Non-pigmented ciliary epithelial cell (primary cell): Measurements from ENCODE around the gene CYB5RL.
"Not testable (repeated sequence)": the region's sequence is repeated elsewhere in the genome, so short reads cannot be mapped to it uniquely, and the experiment has no call there.

Experiments used
- DNase-seq: peaks from one replicate; pipeline ENCODE4 v3.0.0-alpha.2; 2010; ENCODE audit warnings: low read depth

CYB5RL gene

DNA sequence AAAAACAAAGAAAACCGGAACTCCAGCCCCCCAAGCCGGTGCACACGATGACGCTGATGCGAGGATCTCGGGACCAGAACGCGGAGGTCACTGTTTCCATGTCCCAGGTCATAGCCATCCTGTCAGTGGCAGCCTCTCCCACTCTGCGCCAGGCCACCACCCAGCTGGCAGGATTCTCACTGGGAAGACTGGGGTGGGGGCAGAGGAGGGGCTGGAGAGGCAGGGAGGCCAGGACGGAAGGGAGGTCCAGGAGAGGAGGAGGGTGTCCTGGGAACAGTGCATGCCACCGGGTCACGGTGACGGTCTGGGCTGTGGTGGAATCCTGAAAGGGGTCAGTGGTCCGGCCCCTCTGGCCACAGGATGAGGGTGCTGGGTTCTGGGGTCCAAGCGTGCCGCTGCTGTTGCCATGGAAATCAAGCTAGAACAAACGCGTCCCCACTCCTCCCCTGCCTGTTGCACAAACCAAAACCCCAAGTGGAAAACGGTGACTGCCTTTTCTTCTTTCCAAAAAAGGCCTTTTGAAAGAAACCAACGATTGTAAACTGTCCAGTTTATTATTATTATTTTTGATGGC is 26.2 kb upstream of the CYB5RL start:
- no peak for DNase-seq

GRCh38 chr1:54225378-54225777 is 25.5 kb upstream of the CYB5RL start:
- no peak for DNase-seq

DNA sequence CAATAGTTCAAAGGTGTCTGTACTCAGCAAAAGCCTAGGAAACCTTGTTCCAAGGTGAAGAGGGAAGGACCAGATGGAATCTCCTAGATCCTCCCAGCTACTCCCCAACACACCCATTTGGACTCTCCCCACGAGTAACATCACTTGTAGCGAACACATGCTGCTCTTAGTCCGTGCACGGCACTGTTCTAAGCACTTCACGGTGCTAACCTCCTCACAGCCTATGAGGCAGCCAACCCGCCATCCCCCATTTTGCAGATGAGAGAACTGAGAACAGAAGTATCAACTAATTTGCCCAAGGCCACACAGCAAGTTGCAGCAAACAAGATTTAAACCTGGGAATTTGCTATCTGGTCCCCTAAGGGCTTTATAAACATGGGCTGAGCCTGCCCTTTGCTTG is 24.4 kb upstream of the CYB5RL start:
- no peak for DNase-seq

- no peak for DNase-seq
These were observed 23.8 kb upstream of the CYB5RL start for GRCh38 chr1:54223441-54224202.

- DNase-seq = no peak
These were observed 22.9 kb upstream of the CYB5RL start for GRCh38 chr1:54222711-54223110.

DNA sequence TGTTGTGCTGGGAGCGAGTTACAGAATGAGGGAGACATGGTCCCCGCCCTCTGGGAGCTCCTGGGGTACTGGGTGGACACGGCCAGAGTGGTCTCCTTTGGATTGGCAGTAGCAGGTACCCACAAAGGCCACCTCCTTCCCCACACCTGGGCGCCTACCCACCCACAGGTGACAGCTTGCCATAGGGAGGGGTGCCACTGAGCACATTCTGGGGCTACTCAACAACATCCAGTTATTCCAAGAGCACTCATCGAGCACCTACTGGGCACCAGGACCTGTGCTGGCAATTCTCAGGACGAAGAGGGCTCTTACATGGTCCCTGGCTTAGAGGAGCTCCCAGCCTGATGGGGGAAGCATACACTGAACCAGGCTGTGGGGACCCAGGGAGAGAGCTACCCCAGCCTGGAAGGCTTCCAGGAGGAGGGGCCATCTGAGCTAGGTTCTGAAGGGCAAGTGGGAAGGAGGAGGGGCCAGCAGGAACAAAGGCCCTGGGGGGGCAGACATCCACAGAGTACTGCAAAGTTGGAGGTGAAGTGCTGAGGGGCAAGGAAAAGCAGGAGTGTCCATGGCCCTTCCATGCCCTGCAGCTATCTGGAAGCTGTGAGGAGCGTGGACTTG is 22.1 kb upstream of the CYB5RL start:
- DNase-seq = no peak

GRCh38 chr1:54221113-54221834 is 21.4 kb upstream of the CYB5RL start:
- no peak for DNase-seq

- DNase-seq = no peak
These were observed 20.4 kb upstream of the CYB5RL start for GRCh38 chr1:54220004-54220811.

DNA sequence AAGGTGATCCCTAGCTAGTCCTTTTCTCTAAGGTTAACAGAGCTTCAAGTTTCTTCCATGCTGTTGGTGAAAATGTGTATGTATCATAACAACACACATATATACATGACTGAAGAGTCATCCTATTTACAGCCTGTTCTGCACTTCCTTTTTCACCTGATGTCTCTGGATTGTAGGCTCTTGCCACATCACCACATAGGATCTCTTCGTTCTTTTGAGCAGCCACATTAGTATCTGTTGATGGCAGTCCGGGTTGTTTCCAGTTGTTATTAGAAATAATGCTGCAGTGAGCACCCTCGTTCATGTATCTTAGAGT is 19.8 kb upstream of the CYB5RL start:
- no peak for DNase-seq

DNA sequence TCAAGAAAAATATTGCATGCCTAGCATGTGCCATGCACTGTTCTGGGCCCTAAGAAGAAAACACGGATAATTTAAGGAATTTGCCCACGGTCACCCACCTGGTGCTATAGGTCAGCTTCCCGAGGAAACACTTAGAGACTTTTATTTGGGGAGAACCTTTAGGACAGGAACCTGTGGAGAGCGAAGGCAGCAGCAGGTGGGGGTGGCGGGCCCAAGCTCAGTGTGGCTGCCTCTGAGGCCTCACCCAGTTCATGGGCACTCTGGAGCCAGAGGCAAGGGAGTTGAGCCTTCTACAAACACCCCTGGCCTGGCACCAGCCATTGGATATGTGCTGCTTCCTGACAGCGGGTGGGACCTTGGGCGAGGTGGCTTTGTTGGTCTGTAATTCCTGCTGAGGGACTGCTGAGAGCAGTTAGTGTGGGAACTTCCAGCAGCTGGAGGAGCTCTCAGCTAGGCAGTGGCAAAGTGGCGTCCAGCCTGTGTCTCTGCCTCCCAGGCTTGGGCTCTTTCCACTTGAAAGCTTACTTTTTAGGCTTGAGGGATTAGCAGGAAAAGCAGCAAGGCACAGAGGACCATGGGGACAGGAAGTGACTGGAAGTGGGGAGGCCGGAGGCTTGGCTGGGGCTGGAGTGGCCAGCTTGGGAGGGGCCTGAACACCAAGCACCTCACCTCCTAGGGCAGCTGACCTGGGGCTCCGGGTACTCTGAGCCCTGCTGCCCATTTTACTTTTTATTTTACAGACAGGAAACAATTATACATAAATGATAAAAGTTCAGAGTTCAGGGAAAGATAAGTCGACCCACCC is 19.3 kb upstream of the CYB5RL start:
- no peak for DNase-seq

DNA sequence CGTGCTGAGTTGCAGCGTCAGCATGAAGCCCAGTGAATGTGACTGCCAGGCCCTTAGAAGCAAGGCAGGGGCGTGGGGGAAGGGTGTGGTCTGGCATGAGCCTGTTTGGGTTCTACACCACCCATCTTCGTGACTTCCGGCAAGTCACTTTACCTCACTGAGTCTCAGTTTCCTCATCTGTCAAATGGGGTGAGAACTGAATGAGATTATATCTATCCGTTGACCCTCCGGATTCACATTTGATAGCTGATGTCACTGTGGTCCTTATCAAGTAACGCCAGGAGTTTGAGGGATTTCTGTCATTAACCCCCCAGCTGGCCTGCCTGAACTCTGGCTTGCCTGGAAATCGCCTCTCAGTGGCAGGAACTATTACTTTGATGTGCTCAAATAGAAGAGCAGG is 15.7 kb upstream of the CYB5RL start:
- DNase-seq = no peak

- DNase-seq = no peak
These were observed 13.0 kb upstream of the CYB5RL start for GRCh38 chr1:54212872-54213271.

DNA sequence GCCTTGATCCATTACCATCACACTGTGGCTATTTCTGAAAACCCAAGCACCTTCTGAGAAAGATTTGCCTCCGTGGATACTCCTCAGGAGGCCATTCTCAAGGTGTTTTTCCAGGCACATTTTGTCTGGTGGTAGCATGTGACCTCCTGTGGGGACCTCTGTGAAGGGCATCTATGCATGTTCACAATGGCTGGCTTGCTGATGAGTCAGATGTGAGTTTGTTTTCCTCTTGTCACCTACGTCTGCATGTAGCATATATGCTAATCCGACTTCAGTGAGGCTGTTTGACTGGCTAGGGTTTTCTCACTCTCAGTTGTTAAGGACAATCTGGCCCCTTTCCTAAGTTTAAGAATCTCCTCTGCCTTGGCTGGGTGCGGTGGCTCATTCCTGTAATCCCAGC is 8.1 kb upstream of the CYB5RL start:
- DNase-seq = not testable (repeated sequence)

GRCh38 chr1:54207287-54207686 is 7.5 kb upstream of the CYB5RL start:
- DNase-seq = no peak

DNA sequence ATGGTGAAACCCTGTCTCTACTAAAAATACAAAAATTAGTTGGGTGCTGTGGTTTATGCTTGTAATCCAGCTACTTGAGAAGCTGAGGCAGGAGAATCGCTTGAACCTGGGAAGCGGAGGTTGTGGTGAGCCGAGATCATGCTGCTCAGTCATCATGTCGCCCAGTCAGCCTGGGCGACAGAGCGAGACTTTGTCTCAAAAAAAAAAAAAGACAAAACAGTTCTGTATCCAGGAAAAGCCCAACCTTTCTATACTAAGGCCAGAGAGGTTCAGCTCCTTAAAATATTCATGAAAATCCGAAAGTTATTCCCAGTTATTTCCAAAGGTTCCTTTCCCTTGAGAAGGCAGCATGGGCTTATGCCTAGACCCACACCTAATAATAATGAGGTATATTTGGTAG is 4.4 kb upstream of the CYB5RL start:
- no peak for DNase-seq

DNA sequence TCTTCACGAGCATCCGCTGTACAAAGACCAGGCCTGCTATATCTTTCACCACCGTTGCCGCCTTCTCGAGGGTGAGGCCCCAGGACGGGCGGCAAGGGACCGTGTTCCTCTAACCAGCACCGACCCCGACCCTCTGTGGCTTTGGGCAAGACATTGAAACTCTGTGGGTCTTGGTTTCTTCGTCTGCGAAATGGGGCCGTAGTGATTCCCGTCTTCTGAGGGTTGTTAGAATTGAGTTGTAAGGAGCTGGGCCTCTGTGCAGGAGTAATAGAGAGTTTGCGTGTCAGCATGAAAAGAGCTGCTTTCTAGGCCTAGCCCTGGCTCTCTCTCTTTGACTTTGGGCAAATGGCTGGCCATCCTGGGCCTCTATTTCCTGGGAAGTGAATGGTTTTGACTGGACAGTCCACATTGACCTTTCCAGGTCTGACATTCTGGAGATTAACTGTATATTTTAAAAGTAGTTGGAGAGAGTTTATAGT is 728 bp upstream of the CYB5RL start:
- no peak for DNase-seq

- no peak for DNase-seq
These were observed 572 bp downstream of the CYB5RL start for GRCh38 chr1:54199151-54199764.

GRCh38 chr1:54193453-54193852 is 6.4 kb downstream of the CYB5RL start:
- DNase-seq = no peak

DNA sequence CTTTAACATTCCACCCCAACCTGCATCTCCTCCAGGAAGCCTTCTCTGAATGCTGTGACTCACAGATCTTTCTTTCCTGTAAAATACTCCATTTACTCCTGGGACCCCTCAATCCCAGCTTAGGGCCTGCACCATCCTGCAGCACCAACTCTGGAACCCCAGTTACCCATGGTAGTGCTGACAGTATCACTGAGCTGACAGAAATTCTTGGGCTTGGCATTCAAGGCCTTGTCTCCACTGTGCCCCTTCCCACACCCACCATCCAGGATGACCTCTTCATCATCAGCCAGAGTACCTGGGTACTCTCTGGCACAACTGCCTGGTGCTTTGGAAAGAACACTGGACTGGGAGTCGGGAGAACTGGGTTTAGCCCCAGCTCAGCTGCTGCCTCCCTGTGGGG is 8.3 kb downstream of the CYB5RL start:
- DNase-seq = no peak

- no peak for DNase-seq
These were observed 9.3 kb downstream of the CYB5RL start for GRCh38 chr1:54190526-54190925.

DNA sequence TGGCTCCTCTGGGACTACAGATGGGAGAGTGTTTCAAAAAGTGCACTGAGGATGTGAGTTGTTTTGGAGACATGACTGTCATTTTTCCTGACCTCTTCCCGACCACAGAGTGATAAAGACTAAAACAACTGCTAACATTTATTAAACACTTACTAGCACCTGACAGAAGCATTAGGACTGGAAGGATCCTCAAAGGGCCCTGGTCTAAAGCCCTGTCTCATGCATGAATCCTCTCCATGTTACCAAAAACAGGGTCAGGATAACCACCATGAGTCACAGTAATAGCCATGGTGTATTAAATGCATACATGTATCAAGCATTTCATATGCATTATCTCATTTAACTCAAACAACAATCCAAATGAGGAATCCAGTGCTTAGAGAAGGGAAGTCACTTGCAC is 11.5 kb downstream of the CYB5RL start:
- DNase-seq = no peak
